Ramos (cell line): Measurements from ENCODE around the gene SDSL.

Experiments used
- in situ Hi-C: fragments of 300-500 bp; cut with MboI; formaldehyde crosslinking; loops from one replicate; pipeline ENCODE4 v1.14.3; 2022; ENCODE audit warnings: low sequenced_read_pairs; ENCODE audit not compliant: unreplicated experiment

SDSL gene

GRCh38 chr12:113465808-113466453 is 43.8 kb downstream of the SDSL start:
- in situ Hi-C loops: no loop called here

DNA sequence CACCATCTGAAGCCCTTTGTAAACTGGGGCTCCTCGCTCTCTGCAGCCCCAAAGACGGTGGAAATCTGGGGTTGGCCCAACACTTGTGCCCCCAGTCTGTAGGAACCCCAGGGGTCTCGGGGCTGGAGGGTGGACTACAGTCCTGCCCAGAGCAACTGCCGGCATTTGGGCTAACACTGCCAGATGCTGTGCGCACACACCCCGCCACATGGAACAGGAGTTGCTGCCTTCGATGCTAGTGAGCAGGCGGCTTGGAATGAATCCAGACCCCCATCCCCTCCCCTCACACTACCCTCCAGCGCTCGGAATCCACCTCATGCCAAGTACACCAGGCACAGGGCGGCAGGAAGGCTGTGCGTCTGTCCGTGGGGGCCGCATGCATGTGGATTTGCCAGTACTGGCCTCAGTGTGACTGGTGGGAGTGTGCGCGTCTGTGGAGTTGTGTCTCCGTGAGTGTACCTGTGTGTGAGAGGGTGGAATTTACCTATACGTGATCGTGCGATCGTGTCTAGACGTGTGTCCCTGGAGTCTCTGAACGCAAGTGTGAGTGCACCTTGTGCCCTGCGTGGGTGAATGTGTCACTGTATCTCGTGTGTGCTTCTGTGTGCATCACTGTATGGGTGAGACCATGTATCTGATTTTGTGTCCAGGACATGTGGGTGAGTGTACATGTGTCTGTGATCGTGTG is 44.4 kb downstream of the SDSL start:
- in situ Hi-C loops: no loop called here

- in situ Hi-C loops: no loop called here
These were observed 44.9 kb downstream of the SDSL start for GRCh38 chr12:113467142-113467501.

DNA sequence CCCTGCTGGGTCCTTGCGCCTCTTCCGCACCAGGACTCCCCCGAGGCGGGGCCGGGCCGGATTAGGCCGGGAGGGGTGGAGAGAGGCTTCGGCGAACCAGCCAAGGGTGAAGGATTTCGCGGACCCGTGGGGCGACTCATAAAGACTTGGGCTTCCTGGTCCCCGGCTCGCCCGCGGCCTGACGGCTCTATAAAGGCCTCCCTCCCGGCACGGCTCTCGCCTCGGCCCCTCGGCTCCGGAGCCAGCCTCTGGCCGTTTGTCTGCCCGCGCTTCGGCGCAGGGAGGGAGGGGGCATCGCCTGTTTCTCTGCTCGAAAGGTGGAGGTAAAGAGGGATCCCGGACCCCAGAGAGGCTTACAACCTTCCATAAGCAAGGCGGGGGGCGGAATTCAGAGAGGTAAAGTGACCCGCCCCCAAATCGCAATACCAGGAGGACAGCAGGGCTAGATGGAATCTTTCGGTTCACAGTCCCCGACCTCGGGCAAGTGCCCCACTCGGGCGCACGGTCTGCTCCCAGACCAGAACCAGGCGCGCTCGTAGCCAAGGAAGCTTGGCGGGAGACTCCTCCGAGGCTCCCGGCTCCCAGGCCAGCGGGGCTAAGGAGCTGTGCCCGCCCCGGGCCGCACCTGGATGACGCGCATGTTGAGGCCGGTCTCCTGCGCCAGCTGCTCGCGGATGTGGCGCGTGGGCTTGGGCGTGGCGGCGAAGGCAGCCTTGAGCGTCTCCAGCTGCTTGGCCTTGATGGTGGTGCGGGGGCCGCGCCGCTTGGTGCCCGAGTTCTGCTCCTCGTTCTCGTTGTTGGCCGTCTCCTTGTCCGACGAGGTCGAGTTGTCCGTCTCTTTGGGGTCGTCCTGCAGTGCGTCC is 45.6 kb downstream of the SDSL start:
- in situ Hi-C loops: no loop called here

- in situ Hi-C loops: no loop called here
These were observed 46.4 kb downstream of the SDSL start for GRCh38 chr12:113468365-113469223.

DNA sequence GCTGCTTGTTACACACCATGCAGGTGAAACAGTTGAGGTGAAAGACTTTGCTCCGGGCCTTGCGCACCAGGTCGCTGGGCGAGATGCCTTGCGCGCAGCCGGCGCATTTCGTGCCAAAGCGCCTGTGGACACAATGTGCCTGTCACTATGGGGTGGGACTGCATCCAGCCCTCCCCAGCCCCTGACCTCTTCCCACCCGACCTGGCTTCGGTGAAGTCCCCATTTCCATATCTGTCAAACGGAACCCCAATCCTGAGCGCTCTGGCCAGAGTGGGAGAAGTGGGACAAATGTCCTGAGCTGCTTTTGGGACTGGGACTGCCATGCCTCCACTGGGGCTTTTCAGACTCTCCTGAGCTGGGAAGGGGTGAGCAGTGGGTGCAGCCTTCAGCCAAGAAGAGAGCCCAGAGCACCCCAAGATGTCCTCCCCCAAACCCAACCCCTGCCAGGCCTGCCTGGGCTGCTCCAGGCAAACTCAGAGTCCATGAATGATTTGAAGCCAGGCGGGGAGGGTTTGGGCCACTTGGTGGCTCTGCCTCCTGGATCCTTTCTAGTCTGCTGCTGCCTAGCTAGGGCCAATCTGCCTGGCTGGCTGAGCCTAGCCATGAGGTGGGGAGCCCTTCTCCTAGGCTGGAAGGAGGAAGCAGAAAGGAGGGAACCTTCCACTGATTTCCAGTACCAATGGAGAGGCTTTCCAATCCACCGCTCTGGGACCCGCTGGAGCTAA is 47.2 kb downstream of the SDSL start:
- in situ Hi-C loops: no loop called here

- in situ Hi-C loops: loop anchor here (10.0 kb wide), 1 partner anchor 445 kb away; no protein-coding TSS in a partner anchor
These were observed 48.0 kb downstream of the SDSL start for GRCh38 chr12:113469949-113470743.

GRCh38 chr12:113470871-113471618 is 48.9 kb downstream of the SDSL start:
- in situ Hi-C loops: loop anchor here (10.0 kb wide), 1 partner anchor 444 kb away; no protein-coding TSS in a partner anchor

DNA sequence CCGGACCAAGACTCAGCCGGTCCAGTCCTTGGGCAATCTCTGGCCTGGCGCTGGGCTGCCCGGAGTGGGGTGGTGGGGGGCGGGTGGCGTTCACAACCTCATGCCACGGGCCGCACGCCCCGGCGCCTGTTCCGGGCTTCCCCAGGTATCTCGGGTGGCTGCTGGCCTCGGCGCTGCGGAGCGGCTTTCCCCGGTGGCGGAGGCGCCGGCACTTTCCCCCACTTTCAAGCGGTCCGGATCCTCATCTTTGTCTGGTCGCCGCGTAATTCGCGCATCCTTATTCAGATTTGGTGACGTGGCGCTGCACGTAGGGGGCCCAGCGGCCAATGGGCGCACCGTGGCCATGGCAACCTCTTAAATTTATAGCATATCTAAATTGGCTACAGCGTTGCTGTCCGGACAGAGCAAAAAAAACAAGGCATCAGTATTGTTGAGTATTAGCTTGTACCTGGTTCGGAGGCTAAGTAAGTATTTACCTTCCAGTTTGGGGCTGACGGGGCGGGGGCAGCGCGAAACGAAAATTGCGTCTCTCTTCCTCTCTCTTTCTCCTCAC is 49.5 kb downstream of the SDSL start, which contains the start of gene LHX5:
Gene LHX5 (minus strand): TSS at position 253 of the 553 bp plus-strand sequence. CDS start 373 bp downstream, outside the sequence.
- in situ Hi-C loops: loop anchor here (10.0 kb wide), 1 partner anchor 443 kb away; no protein-coding TSS in a partner anchor

GRCh38 chr12:113472191-113473121 is 50.3 kb downstream of the SDSL start:
- in situ Hi-C loops: loop anchor here (10.0 kb wide), 1 partner anchor 442 kb away; no protein-coding TSS in a partner anchor

DNA sequence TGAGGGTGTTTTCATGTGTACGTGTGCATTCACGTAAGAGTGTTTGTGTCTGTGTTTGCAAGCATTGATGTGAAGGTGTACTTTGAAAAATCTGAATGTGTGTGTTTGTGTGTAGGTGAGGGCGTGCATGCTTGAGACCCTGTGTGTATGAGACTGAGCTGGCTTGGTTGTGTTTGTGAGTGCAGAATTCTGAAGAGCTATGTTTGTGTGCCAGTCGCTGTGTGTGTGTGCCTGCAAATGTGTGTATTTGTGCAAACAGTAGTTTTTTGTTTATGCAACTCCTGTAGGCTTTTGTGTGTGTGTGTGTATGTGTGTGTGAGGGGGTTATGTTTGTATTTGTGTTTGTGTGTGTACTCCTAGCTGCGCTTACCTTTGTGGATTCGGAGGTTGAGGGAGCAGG is 51.2 kb downstream of the SDSL start:
- in situ Hi-C loops: loop anchor here (10.0 kb wide), 1 partner anchor 441 kb away; no protein-coding TSS in a partner anchor

GRCh38 chr12:113473942-113474341 is 51.8 kb downstream of the SDSL start:
- in situ Hi-C loops: loop anchor here (10.0 kb wide), 1 partner anchor 441 kb away; no protein-coding TSS in a partner anchor

DNA sequence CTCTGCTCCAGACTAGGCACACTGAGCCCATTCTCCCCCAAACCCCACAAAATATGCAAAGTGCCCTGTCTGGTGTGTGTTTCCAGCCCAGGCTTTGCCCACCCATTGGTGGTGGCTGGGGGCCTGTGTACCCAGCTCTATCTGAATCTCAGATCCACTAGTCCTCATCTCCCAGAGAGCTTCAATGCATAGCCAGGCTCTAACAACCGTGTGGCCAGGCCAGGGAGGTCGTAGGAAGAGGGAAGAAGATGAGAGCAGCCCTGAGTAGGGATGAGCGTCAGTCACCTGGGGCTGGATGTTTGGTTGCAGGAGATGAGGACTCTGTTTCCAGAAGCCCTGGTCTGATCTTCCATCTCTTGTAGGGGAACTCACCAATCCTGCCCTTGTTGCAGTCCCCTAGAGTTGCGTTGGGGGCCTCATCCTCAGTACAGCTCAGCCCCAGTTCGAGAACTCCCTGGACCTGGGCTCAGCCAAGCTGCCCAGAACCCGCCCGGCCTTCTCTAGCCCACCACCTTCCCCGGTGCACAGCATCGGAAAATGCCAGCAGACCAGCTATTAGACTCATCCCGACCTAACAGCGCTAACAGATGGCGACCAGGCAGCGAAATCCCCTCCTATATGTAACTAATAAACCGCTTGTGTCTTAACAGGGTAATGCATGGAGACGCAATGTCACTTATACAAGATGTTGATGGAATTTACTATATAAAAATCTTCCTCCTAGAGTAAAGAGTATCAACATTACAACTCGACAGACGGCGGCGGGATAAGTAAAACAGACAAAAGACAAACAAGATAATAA is 52.7 kb downstream of the SDSL start:
- in situ Hi-C loops: loop anchor here (10.0 kb wide), 1 partner anchor 440 kb away; no protein-coding TSS in a partner anchor

- in situ Hi-C loops: loop anchor here (10.0 kb wide), 1 partner anchor 439 kb away; no protein-coding TSS in a partner anchor
These were observed 53.4 kb downstream of the SDSL start for GRCh38 chr12:113475451-113476175.
